K562 (cell line): ENCODE data around the gene AGAP1. TPM values are rescaled to one million over a fixed set of nuclear protein-coding genes. Genes with fewer than 3 reads are reported as not detected.
A peak's percentile ranks its signal among the peaks of the same experiment; 100 is the strongest.

Source experiments
- C11orf30 ChIP-seq: fragments of 450-650 bp; IDR thresholded peaks from 2 replicates; pipeline ENCODE4 v1.6.1; 2016; ENCODE audit warnings: low read depth, mild to moderate bottlenecking
- DDX20 ChIP-seq: fragments of 450-650 bp; IDR thresholded peaks from 2 replicates; pipeline ENCODE4 v1.6.1; 2016; ENCODE audit warnings: missing genetic modification characterization, low read depth, mild to moderate bottlenecking, missing compliant biosample characterization, moderate library complexity
- E2F3 ChIP-seq: fragments of 250-450 bp; sonication (Bioruptor Pico); IDR thresholded peaks from 2 replicates; pipeline ENCODE4 v1.4.0; 2020; ENCODE audit warnings: mild to moderate bottlenecking
- EP300 ChIP-seq: IDR thresholded peaks from 2 replicates; pipeline ENCODE4 v1.6.1; 2012; ENCODE audit warnings: low read length, improper control_type of control experiment
- FOSL1 ChIP-seq: fragments of 200-800 bp; sonication (Bioruptor generic); conservative IDR thresholded peaks from 2 replicates; pipeline ENCODE4 v1.6.1; 2016; ENCODE audit warnings: missing genetic modification characterization, missing compliant biosample characterization
- FOXJ2 ChIP-seq: fragments of 200-800 bp; sonication (Bioruptor generic); IDR thresholded peaks from 2 replicates; pipeline ENCODE4 v1.6.1; 2016; ENCODE audit warnings: missing genetic modification characterization, missing compliant biosample characterization
- HIVEP1 ChIP-seq: fragments of 250-450 bp; sonication (Bioruptor Pico); IDR thresholded peaks from 2 replicates; pipeline ENCODE4 v1.4.0; 2020; ENCODE audit warnings: mild to moderate bottlenecking
- KDM1A ChIP-seq, 2 experiments: fragments of 450-650 bp; IDR thresholded peaks; 2 replicates each; pipeline ENCODE4 v1.6.1; 2016; ENCODE audit warnings: mild to moderate bottlenecking in 2 of 2
- MTA2 ChIP-seq: fragments of 450-650 bp; IDR thresholded peaks from 2 replicates; pipeline ENCODE4 v1.6.1; 2016; ENCODE audit warnings: low read depth
- MTF1 ChIP-seq: fragments of 250-450 bp; sonication (Bioruptor Pico); IDR thresholded peaks from 2 replicates; pipeline ENCODE4 v1.9.0; 2021; ENCODE audit warnings: moderate library complexity, mild to moderate bottlenecking, inconsistent platforms, borderline replicate concordance
- NFE2 ChIP-seq: IDR thresholded peaks from 2 replicates; pipeline ENCODE4 v1.6.1; 2014; ENCODE audit warnings: antibody characterized with exemption, low read depth
- PHTF2 ChIP-seq: fragments of 250-450 bp; sonication (Bioruptor Pico); IDR thresholded peaks from 2 replicates; pipeline ENCODE4 v1.5.0; 2021; ENCODE audit warnings: mild to moderate bottlenecking
- POLR2AphosphoS5 ChIP-seq: IDR thresholded peaks from 2 replicates; pipeline ENCODE4 v1.6.1; 2011; ENCODE audit warnings: mild to moderate bottlenecking, low read depth, low read length, moderate library complexity; ENCODE audit not compliant: control insufficient read depth, insufficient read depth
- RAD51 ChIP-seq: fragments of 450-650 bp; IDR thresholded peaks from 2 replicates; pipeline ENCODE4 v1.7.1; 2016; ENCODE audit warnings: low read depth, mild to moderate bottlenecking, borderline replicate concordance
- SAFB ChIP-seq: fragments of 200-400 bp; formaldehyde crosslinking; IDR thresholded peaks from 2 replicates; pipeline ENCODE4 v1.6.1; 2017; ENCODE audit warnings: low read depth, low read length, borderline replicate concordance
- TAL1 ChIP-seq: fragments of 450-650 bp; IDR thresholded peaks from 2 replicates; pipeline ENCODE4 v1.6.1; 2016; ENCODE audit warnings: mild to moderate bottlenecking
- TCF3 ChIP-seq: sonication (generic); formaldehyde crosslinking; IDR thresholded peaks from 2 replicates; pipeline ENCODE4 v1.4.0; 2020; ENCODE audit warnings: mild to moderate bottlenecking, missing genetic modification reagents
- TGIF2 ChIP-seq: sonication (generic); formaldehyde crosslinking; IDR thresholded peaks from 2 replicates; pipeline ENCODE4 v1.8.1; 2022; ENCODE audit warnings: mild to moderate bottlenecking, missing genetic modification reagents, moderate library complexity
- ZNF184 ChIP-seq: sonication (generic); formaldehyde crosslinking; IDR thresholded peaks from 2 replicates; pipeline ENCODE4 v1.5.0; 2020; ENCODE audit warnings: missing genetic modification reagents
- ZNF3 ChIP-seq: fragments of 250-450 bp; sonication (Bioruptor Pico); IDR thresholded peaks from 2 replicates; pipeline ENCODE4 v1.5.0; 2021; ENCODE audit warnings: mild to moderate bottlenecking, moderate library complexity
- ZNF57 ChIP-seq: fragments of 450-650 bp; formaldehyde crosslinking; IDR thresholded peaks from 2 replicates; pipeline ENCODE4 v1.4.0; 2020; ENCODE audit warnings: mild to moderate bottlenecking, moderate library complexity
- ZNF830 ChIP-seq: fragments of 250-450 bp; sonication (Bioruptor Pico); IDR thresholded peaks from 2 replicates; pipeline ENCODE4 v1.5.0; 2021; ENCODE audit warnings: mild to moderate bottlenecking
- polyA plus RNA-seq, 8 experiments: library from polyadenylated mRNA; depleted of rRNA in 4 of 8; stranded (reverse) in 5 of 8; unstranded in 3 of 8; fragments of >200 nt; fragmentation: Nextera tagmentation in 2 of 8; fragmentation: Illumina TruSeq in 1 of 8; extraction: Ambion mirVana in 2 of 8; extraction: Trizol in 1 of 8; gene quantifications; 2 replicates each; pipeline versions ENCODE4 v1.2.1 to v1.2.3, GENCODE V29; 2011 to 2014; ENCODE audit warnings: inconsistent platforms in 1 of 8, missing spikeins in 1 of 8
- total RNA-seq, 7 experiments: library from RNA; depleted of rRNA in 6 of 7; stranded (reverse); fragments of >200 nt in 6 of 7; fragmentation: Illumina TruSeq in 2 of 7; extraction: Trizol in 2 of 7; gene quantifications; 2 replicates each; pipeline versions ENCODE4 v1.2.1 to v1.2.3, GENCODE V29; 2011 to 2021; ENCODE audit warnings: low replicate concordance in 1 of 7
- TF ChIP-seq, protein P1 (sequence below): fragments of 450-650 bp; IDR thresholded peaks from 2 replicates; pipeline ENCODE4 v1.7.1; 2018; ENCODE audit warnings: mild to moderate bottlenecking, low read depth; ENCODE audit not compliant: partially characterized antibody
- TF ChIP-seq, protein P2 (sequence below): fragments of 250-450 bp; sonication (Bioruptor Pico); IDR thresholded peaks from 2 replicates; pipeline ENCODE4 v1.8.0; 2022; ENCODE audit warnings: moderate library complexity, mild to moderate bottlenecking, inconsistent platforms
- TF ChIP-seq, protein P3 (sequence below): fragments of 450-650 bp; formaldehyde crosslinking; IDR thresholded peaks from 2 replicates; pipeline ENCODE4 v1.4.0; 2020; ENCODE audit warnings: mild to moderate bottlenecking, mixed read lengths
- TF ChIP-seq, protein P4 (sequence below): sonication (generic); formaldehyde crosslinking; IDR thresholded peaks from 2 replicates; pipeline ENCODE4 v1.8.1; 2023; ENCODE audit warnings: mild to moderate bottlenecking, missing genetic modification reagents

The AGAP1 gene
- total and polyA plus RNA-seq, 9 of the 15 experiments (the other 6 are each of a cell fraction or from before 2014, with no cell fraction given) = 1.3 to 24.0 (median 10.6) TPM

DNA sequence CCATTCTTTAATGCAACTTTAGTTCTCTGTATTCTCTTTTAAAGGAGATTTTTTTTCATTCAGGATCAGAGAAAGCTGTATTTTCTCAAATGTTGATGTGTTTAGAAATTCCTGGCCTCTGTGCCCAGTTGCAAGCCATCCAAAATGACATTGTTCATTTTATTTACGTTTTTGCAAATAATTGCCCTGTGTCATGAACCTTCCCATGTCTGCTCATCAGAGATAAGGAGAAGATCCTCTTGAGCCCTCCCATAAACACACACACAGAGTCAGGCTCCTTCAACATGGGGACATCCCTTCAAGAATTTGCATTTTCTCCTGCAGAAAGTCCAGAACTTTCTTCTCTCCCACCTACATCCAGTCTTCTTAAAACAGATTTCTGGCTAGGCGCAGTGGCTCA lies 415.5 kb downstream of the AGAP1 start (continued):
- TF ChIP-seq TCF3 (CRISPR knock-in tag) = peak; percentile 81
- peak; percentile 60; the same call in 1 of the 2 replicates for TF ChIP-seq MTA2
- TF ChIP-seq RAD51 = no peak
- TF ChIP-seq FOSL1 (tag) = peak; percentile 26; the same call in 1 of the 2 replicates
- TF ChIP-seq C11orf30 = peak; percentile 53
- TF ChIP-seq EP300 = peak; percentile 65
- no peak for TF ChIP-seq E2F3
- no peak for TF ChIP-seq HIVEP1 (CRISPR knock-in tag)
- no peak for TF ChIP-seq ZNF830 (CRISPR knock-in tag)
- TF ChIP-seq TAL1 = peak; percentile 80
- TF ChIP-seq DDX20 = no peak
- TF ChIP-seq, protein P1, sequence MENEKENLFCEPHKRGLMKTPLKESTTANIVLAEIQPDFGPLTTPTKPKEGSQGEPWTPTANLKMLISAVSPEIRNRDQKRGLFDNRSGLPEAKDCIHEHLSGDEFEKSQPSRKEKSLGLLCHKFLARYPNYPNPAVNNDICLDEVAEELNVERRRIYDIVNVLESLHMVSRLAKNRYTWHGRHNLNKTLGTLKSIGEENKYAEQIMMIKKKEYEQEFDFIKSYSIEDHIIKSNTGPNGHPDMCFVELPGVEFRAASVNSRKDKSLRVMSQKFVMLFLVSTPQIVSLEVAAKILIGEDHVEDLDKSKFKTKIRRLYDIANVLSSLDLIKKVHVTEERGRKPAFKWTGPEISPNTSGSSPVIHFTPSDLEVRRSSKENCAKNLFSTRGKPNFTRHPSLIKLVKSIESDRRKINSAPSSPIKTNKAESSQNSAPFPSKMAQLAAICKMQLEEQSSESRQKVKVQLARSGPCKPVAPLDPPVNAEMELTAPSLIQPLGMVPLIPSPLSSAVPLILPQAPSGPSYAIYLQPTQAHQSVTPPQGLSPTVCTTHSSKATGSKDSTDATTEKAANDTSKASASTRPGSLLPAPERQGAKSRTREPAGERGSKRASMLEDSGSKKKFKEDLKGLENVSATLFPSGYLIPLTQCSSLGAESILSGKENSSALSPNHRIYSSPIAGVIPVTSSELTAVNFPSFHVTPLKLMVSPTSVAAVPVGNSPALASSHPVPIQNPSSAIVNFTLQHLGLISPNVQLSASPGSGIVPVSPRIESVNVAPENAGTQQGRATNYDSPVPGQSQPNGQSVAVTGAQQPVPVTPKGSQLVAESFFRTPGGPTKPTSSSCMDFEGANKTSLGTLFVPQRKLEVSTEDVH = no peak
- no peak for TF ChIP-seq PHTF2
- TF ChIP-seq, protein P2, sequence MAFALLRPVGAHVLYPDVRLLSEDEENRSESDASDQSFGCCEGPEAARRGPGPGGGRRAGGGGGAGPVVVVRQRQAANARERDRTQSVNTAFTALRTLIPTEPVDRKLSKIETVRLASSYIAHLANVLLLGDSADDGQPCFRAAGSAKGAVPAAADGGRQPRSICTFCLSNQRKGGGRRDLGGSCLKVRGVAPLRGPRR = no peak
- TF ChIP-seq SAFB = no peak
- 0 out of 2 replicates have a peak, but pooled peaks have one; percentile 24 for TF ChIP-seq FOXJ2
- TF ChIP-seq KDM1A (IDR thresholded peaks at IDR 0.05) = peak in 1 of 2 experiments; percentile 45; a peak in 1 of 4 replicates
- no peak for TF ChIP-seq ZNF184 (CRISPR knock-in tag)
- TF ChIP-seq, protein P3, sequence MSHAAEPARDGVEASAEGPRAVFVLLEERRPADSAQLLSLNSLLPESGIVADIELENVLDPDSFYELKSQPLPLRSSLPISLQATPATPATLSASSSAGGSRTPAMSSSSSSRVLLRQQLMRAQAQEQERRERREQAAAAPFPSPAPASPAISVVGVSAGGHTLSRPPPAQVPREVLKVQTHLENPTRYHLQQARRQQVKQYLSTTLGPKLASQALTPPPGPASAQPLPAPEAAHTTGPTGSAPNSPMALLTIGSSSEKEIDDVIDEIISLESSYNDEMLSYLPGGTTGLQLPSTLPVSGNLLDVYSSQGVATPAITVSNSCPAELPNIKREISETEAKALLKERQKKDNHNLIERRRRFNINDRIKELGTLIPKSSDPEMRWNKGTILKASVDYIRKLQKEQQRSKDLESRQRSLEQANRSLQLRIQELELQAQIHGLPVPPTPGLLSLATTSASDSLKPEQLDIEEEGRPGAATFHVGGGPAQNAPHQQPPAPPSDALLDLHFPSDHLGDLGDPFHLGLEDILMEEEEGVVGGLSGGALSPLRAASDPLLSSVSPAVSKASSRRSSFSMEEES (CRISPR knock-in tag) = no peak
- TF ChIP-seq ZNF57 (CRISPR knock-in tag) = no peak
- no peak for TF ChIP-seq ZNF3 (CRISPR knock-in tag)
- TF ChIP-seq, protein P4, sequence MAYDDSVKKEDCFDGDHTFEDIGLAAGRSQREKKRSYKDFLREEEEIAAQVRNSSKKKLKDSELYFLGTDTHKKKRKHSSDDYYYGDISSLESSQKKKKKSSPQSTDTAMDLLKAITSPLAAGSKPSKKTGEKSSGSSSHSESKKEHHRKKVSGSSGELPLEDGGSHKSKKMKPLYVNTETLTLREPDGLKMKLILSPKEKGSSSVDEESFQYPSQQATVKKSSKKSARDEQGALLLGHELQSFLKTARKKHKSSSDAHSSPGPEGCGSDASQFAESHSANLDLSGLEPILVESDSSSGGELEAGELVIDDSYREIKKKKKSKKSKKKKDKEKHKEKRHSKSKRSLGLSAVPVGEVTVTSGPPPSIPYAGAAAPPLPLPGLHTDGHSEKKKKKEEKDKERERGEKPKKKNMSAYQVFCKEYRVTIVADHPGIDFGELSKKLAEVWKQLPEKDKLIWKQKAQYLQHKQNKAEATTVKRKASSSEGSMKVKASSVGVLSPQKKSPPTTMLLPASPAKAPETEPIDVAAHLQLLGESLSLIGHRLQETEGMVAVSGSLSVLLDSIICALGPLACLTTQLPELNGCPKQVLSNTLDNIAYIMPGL = no peak
- no peak for TF ChIP-seq POLR2AphosphoS5
- TF ChIP-seq NFE2 = peak; percentile 49
- TF ChIP-seq MTF1 (CRISPR knock-in tag) = no peak
- TF ChIP-seq TGIF2 (CRISPR knock-in tag) = no peak
